CD4-positive, alpha-beta T cell treated with Interleukin-15 for 4 hours (primary cell): ENCODE data around the gene TLE2.
A peak's percentile ranks its signal among the peaks of the same experiment; 100 is the strongest.
"Not testable (repeated sequence)": the region's sequence is repeated elsewhere in the genome, so short reads cannot be mapped to it uniquely, and the experiment has no call there.

Source experiments
- DNase-seq: peaks from one replicate; pipeline ENCODE4 v3.0.0-alpha.2; 2020; ENCODE audit warnings: low spot score

TLE2 gene

DNA sequence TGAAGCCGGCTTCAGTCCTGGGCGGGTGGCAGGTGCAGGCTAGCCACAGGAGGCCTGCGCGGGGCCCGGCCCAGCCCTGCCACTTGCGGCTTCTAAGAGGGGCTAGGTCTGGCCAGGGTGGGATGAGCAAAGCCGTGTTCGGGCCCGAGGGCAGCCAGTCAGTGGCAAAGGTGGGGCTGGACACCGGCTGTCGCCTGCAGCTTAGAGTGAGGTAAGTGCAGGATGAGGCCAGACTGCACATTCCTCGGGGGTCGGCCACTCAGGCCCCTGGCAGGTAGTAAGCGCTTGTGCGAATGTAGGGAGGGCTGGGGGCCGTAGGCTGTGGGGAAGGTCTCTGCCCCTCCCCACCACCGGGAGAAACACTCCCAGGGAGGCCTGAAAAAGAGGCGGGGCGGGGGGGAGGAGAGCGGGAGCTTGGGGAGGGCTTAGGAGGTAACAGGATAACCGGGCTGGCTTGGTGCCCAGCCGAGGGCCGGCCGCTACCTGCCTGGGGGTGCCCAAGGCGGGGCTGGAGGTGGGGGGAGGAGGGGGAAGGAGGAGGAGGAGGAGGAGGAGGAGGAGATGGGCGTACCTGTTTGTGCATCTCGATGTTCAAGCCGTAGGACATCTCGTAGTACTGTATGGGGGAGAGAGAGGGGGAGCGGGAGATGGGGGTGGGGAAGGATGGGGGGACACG lies 26.8 kb upstream of the TLE2 start:
- DNase-seq, result no peak

DNA sequence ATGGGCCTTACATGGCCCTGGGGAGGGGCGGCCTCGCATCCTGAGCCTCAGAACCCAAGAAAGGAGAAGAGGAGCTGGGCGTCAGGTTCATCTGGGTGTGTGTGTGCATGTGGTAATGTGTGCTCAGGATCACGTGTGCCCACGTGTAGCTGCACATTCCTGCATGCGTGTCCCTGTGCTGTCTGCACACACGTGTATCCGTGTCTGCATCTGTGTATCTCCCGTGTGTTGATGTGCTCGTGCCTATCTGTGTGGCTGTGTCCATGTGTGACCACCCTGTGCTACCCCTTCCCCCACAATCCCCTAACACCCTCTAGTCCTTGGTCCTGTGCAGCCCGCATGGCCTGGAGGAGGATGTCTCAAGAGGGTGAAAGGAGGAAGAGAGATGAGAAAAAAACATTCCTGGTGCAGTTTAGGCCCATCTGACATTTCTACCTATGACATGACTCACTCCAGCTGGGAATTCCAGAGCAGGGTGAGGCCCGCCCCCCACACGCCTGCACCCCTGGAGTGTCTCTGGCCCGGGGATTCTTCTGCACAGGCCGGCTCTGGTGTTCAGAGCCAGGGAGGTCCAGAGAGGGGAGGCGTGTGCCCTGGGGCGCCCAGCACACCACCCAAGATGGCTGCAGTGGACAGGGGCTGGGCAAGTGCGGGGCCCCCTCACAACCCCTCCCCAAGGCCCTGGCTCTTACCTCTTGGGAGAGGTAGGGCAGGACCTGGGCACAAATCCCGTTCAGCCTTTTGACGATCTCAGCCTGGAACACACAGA lies 26.1 kb upstream of the TLE2 start:
- no peak for DNase-seq

DNA sequence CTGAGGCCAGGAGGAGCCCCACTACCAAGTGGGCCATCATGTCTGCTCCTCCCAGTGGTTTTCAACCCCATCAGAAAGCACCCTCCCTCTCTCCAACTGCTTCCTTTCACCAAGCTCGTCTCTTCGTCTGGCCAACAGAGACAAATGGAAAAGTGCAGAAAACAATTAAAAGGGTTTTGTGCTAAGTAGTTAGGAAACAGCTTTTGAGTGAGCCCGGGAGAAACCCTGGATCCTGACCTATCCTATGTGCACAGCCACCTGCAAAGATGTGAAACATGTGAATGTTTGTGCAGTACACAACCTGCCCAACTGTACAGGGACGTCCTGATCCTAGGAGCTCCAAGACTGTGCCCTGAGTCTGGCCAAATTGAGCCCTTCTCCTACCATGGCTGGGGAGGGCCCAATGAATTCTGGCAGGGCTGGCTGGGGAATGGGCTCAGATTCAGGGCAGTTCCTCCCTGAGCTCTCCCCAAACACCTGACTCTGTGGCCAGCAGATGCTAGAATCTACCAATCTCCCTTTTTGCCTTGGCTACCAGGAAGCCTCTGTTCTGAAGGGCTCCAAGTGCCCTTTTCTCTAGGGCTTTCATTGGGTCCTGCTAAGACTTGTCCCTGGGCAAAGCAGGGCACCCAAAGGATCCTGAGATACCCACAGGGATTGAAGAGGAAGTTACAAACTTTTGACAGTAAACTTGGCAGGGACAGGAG lies 25.3 kb upstream of the TLE2 start:
- no peak for DNase-seq

DNA sequence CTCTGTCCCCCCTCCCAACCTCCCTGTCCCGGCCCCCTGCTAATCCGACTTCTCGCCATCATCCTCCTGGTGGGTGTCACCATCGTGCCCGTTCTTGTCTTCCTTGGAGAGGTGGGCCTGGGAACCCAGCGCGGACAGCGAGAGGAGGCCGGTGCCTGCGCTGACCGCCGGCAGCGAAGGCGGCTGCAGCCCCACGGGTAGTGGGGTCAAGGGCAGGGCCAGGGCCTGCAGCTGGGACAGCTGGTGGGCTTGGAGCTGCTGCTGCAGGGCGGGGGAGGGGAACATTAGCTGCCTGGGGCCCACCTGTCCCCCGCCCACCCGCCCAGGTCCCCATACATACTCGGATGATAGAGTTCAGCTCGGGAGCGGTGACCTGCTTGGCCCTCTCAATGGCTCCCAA lies 24.7 kb upstream of the TLE2 start:
- no peak for DNase-seq

DNA sequence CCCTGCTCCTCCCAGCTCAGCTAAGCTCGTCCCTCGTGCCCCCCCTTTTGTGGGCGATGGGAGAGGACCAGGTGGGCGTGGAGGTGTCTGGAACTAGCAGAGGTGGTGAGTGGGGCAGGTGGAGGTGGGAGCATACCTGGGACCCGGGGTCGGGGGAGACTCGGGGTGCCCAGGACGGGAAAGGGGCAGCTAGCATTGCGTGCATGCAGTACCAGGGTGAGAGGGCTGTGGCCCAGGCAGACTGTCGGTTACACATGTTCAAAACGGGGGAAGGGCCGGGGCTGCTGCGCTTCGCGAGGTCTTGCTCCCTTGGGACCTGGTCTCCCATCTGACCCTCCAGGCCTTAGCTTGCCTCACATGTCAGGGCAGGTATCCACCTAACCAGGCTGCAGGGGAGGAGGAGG lies 24.1 kb upstream of the TLE2 start:
- no peak for DNase-seq

DNA sequence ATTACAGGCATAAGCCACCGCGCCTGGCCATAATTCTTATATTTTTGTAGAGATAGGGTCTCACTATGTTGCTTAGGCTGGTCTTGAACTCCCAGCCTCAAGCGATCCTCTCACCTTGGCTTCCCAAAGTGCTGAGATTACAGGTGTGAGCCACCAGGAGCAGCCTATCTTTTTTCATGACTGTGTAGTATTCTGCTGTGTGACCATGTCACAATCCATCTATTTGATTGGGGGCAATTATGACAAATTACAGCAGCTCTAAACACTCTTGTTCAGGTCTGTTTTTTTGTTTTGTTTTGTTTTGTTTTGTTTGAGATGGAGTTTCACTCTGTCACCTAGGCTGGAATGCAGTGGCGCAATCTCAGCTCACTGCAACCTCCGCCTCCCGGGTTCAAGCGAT lies 20.9 kb upstream of the TLE2 start:
- DNase-seq, result not testable (repeated sequence)

DNA sequence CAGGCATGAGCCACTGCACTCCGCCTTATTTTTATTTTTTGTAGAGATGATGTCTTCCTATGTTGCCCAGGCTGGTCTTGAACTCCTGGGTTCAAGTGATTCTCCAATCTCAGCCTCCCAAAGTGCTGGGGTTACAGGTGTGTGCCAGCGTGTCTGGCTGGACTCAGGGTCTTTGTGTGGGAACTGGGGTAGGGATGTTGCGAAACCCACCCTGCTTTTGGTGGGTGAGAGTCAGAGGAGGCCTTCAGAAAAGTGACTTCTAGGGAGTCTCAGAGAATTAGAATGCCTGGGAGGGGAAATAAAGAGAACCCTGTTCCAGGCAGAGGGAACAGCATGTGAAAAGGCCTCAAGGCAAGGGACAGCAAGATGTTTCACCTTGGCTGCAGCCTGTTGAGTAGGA lies 20.0 kb upstream of the TLE2 start:
- DNase-seq, result no peak

DNA sequence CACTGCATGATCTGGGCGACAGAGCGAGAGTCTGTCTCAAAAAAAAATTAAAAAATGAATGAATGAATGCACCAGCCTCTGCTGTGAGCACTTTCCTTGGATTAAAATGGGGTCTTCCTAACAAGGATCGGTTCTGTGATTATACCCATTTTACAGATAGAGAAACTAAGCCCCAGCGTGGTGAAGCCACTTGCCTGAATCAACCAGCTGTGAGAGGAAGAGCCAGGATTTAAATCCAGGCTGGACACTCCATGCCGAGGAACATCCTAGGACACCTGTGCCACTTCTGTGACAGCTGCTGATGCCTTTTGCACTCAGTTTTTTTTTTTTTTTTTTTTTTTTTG lies 19.1 kb upstream of the TLE2 start:
- DNase-seq, result no peak

DNA sequence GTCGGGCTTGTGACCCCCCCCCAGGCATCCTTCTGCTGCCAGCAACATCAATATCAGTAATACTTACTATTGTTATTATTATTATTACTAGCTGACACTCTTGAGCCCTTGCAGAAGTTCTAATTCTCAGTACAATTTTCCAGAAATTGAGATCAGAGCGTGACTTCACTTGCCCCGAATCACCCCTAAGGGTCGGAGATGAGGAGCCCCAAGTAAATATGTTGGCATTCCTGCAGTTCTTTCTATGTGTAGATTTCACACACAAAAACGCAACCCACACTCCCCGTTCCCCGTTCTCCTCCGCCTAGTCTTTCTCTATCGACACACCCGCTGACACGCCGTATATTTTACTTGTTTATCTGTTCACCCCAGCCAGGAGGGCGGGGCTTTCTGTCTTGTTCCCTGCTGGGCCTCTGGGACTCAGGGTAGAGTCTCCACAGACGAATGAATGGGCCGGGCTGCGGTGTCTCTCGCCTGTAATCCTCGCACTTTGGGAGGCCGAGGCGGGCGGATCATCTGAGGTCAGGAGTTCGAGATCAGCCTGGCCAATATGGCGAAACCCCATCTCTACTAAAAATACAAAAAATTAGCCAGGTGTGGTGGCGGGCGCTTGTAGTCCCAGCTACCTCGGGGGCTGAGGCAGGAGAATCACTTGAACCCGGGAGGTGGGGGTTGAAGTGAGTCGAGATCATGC lies 18.6 kb upstream of the TLE2 start:
- peak; percentile 74 for DNase-seq

DNA sequence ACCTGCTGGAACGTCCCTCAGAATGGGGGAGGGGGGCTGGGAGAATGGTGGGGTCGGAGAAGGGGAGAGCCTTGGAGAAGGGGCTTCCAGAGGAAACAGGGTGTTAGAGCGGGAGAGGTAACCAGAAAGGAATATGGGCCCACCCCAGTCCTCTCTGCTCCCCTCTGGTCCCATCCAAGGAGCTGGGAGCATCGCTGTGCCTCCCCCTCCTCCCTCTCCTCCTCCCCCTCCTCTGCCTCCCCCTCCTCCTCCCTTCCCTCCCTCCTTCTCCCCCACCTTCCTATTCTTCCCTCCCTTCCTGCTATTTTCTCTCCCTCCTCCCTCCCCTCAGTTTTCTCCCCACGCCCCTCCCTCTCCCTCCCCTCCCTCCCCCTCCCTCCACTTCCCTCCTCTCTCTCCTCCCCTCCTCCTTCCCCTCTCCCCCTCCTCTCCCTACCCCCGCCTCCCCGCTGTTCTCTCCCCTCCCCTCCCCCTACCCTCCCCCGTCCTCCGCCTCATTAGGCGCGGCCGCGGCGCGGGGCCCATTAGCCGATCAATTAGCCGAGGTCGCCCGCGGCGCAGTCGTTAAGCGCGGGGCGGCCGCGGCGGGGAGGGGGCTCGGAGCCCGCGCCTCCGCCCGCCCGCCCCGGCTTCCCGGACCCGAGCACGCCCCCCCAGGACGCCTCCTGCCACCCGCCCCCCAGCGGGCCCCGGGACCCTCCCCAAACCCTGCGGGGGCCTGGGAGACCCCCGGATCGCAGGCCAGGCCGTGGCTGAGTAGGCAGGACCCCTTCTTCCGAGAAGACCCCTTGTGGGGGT lies 17.8 kb upstream of the TLE2 start:
- DNase-seq, result no peak

DNA sequence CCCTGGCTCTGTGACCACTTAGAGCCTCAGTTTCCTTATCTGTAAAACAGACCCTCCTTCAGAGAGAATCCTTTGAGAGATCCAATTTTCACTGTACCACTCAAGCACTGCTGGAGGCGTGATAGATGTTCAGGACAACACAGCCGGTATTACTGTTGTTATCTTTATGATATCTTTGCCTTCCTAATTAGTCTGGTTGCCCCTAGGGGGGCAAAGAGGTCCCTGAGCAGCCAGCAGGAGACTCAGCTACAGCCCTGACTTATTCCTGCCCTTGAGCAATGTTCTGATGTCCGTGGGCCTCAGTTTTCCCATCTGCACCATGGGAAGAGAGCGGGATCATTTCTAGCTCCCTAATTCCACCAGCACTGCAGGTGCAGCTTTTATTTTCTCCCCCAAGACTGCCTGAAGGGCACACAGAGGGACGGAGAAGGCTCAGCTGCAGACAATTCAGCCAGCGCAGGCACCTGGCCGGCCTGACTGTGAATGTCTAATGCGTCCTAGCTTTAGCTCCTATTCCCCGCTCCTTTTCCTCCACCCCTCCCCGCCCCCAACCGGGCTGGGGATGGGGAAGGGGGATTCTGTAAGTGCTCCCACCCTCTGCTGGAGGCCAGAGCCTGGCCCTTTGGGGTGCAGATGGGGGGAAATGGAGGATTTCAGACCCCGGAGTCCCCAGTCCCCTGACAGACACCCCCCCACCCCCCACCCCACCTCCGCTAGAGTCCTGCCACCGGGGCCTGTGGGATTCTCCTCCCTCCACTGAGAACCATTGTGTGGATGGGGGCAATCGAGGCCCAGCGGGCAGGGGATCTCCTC lies 17.0 kb upstream of the TLE2 start:
- no peak for DNase-seq

DNA sequence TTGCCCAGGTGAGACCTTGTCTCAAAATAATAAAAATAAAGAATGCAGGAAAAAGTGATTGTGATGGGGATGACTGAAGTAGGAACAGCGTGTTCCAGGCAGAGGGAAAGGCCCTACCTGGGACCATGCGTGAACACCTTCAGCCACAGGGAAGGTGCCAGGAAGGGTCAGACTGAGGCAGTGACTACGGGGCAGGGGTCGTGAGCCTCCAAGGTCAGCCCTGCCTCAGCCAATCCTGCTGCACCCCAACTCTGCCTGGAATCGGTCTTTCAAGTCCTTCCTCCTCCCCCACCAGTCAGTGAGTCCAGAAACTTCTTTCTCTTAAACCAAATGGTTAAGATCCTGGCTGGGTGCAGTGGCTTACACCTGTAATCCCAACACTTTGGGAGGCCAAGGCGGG lies 16.1 kb upstream of the TLE2 start:
- no peak for DNase-seq

DNA sequence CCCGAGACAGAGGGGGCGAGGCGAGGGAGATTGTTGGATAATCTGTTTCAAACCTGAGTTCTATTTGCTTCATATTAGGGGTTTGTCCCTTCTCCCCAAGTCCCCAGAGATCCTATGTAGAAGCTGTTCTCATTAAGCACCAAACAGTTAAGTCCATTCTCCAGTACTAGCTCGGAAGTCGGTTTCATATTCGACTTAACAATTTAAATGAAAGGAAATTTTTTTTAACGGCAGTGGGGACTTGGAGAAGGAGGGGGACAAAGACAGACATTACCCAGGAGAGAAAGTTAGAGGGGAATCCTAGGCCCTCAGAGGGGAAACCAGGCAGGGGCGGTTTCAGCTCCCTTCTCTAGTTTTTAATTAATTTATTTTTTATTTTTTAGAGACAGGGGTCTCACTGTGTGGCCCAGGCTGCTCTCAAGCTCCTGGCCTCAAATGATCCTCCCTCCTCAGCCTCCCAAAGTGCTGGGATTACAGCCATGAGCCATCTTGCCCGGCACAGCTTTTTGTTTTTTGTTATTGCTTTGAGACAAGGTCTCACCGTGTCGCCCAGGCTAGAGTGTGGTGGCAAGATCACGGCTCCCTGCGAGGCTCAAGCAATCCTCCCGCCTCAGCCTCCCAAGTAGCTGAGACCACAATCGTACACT lies 13.7 kb upstream of the TLE2 start:
- no peak for DNase-seq

DNA sequence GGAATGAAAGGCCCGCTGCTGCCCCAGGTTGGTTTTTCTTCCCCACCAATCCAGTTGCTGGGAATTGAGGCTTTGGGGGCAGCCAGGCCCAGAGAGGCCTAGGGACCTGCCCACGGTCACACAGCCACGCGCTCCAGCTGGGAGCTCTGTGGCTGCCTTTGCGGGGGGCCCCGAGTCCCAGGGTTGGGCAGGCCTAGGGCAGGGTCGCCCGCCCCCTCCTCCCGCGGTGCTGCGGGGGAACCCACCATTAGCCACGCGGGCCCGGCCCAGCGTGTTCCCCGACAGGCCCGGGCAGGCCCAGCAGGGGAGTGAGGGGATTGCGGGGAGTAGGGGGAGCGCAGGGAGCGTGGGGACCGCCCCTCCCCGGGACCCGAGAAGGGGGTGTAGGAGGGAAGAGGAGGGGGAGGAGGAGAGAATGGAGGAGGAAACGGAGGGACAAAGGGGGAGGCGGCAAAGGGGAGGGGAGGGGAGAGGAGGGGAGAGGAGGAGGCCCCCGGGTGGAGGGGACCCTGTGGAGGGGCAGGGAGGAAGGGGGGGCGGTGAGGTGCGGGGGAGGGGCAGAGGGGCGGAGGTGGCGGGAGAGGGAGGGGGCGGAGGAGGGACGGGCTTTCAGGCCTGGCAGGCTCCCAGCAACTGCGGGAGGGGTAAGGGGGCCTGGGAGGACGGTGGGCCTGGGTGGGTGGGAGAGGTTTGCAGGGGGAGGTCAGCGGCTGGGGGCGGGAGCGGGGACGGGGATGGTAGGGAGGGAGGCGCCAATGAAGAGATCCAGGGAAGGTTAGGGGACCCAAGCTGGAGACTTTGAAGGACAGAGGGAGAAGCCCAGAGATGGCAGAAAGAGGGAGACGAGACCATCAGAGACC lies 12.9 kb upstream of the TLE2 start:
- no peak for DNase-seq

DNA sequence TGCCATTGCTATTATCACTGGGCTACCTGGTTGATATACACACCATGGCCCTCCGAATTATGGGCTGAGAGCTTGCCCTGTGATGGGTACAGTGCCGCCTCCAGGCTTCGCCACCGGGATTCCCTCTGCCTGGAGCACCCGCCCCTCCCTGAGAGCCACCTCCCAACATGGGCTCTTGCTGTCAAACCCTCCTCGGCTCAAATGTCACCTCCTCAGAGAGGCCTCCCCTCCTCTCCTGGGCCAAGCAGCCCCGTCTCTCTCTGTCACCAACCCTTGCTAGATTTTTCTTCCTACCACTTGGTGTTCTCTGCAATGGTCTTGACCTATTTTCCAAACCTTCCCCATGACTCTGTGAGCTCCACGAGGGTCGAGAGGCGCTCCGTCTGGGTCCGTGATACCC lies 12.2 kb upstream of the TLE2 start:
- DNase-seq, result no peak

DNA sequence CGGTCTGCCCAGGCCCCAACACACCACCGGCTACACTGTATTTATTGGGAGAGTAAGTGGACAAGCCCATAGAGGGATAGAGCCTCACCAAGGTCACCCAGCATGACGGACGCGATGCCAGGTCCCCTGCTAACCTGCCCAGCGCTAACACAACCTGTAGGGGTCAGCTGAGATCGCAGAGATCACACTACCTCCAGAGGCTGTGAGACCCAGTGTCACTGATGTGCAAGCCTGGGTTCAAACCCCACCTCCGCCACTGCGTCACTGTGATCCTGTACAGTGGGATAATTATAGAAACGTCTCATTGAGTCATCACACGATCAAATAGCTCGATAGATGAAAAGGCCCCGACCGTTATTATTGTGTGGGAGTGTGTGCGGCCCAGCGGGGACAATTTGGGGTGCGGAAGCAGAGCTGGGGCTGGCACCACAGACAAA lies 10.6 kb upstream of the TLE2 start:
- DNase-seq, result no peak

DNA sequence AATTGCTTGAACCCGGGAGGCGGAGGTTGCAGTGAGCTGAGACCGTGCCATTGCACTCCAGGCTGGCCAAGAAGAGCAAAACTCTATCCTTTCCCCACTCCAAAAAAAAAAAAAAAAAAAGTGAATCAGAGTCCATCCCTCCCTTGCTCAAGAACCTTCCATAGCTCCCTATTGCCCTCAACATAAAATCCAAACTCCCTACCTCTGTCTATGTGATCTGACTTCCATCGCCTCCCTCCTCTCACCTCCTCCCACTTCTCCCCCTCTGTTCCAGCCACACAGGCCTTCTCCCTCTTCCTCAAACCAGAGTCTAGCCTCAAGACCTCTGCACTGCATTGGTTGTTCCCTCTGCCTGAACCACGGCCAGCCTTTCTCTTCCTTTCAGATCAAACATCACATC lies 10.0 kb upstream of the TLE2 start:
- DNase-seq, result no peak

DNA sequence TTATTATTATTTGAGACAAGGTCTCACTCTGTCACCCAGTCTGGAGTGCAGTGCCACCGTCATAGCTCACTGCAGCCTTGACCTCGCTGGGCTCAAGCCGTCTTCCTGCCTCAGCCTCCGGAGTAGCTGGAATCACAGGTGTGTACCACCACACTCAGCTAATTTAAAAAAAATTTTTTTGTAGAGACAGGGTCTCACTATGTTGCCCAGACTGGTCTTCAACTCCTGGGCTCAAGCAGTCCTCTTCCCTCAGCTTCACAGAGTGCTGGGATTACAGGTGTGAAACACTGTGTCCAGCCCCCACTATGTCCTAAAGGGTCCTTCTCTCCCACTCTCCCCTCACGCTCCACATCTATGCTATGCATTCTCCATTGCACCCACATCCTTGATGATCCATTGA lies 9.1 kb upstream of the TLE2 start:
- DNase-seq, result no peak

DNA sequence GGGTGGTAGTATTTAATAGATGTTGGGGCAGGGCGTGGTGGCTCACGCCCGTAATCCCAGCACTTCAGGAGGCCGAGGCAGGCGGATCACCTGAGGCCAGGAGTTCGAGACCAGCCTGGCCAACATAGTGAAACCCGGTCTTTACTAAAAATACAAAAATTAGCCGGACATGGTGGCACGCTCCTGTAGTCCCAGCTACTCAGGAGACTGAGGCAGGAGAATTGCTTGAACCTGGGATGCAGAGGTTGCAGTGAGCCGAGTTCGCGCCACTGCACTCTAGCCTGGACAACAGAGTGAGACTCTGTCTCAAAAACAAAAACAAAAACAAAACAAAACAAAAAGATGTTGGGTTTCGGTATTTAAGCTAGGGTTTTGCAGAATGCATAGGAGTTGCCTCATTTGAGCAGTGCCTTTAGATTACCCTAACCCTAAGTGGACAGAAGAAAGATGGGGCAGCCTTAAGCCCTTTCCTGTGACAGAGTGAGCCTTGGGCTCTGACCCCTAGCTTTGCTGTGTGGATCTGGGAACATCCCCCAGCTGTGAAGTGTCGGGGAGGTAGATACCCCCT lies 8.0 kb upstream of the TLE2 start:
- not testable (repeated sequence) for DNase-seq
